Measurements from ENCODE around the gene LSAMP.
"Not testable (repeated sequence)": the region's sequence is repeated elsewhere in the genome, so short reads cannot be mapped to it uniquely, and the experiment has no call there.

The LSAMP gene

GRCh38 chr3:115885621-115886020 is 559.7 kb downstream of the LSAMP start:
- DNase-seq (ENCODE audit: low spot score): no peak

GRCh38 chr3:115877615-115877899 is 567.7 kb downstream of the LSAMP start:
- no peak for DNase-seq (ENCODE audit: low spot score)

GRCh38 chr3:115876876-115877614 is 568.2 kb downstream of the LSAMP start:
- DNase-seq (ENCODE audit: low spot score): no peak

- DNase-seq (ENCODE audit: low spot score): no peak
Measured at GRCh38 chr3:115875460-115875859, 569.8 kb downstream of the LSAMP start.

- no peak for DNase-seq (ENCODE audit: low spot score)
Measured at GRCh38 chr3:115871735-115872134, 573.6 kb downstream of the LSAMP start.

- DNase-seq (ENCODE audit: low spot score): no peak
Measured at GRCh38 chr3:115864911-115865310, 580.4 kb downstream of the LSAMP start.

GRCh38 chr3:115862849-115863248 is 582.4 kb downstream of the LSAMP start:
- no peak for DNase-seq (ENCODE audit: low spot score)

- no peak for DNase-seq (ENCODE audit: low spot score)
Measured at GRCh38 chr3:115862099-115862498, 583.2 kb downstream of the LSAMP start.

- DNase-seq (ENCODE audit: low spot score): peak; percentile 8
Measured at GRCh38 chr3:115861166-115861733, 584.0 kb downstream of the LSAMP start.

- no peak for DNase-seq (ENCODE audit: low spot score)
Measured at GRCh38 chr3:115860766-115861165, 584.5 kb downstream of the LSAMP start.

- DNase-seq (ENCODE audit: low spot score): peak; percentile 5
Measured at GRCh38 chr3:115859002-115859807, 586.1 kb downstream of the LSAMP start.

GRCh38 chr3:115857518-115858136 is 587.7 kb downstream of the LSAMP start:
- DNase-seq (ENCODE audit: low spot score): no peak

GRCh38 chr3:115855911-115856310 is 589.4 kb downstream of the LSAMP start:
- no peak for DNase-seq (ENCODE audit: low spot score)

- no peak for DNase-seq (ENCODE audit: low spot score)
Measured at GRCh38 chr3:115853104-115853503, 592.2 kb downstream of the LSAMP start.

- no peak for DNase-seq (ENCODE audit: low spot score)
Measured at GRCh38 chr3:115852278-115852677, 593.0 kb downstream of the LSAMP start.

- no peak for DNase-seq (ENCODE audit: low spot score)
Measured at GRCh38 chr3:115851571-115851970, 593.7 kb downstream of the LSAMP start.

- DNase-seq (ENCODE audit: low spot score): no peak
Measured at GRCh38 chr3:115848641-115849040, 596.6 kb downstream of the LSAMP start.

GRCh38 chr3:115845986-115846385 is 599.3 kb downstream of the LSAMP start:
- DNase-seq (ENCODE audit: low spot score): no peak

GRCh38 chr3:115844729-115845128 is 600.6 kb downstream of the LSAMP start:
- not testable (repeated sequence) for DNase-seq (ENCODE audit: low spot score)

GRCh38 chr3:115843206-115843605 is 602.1 kb downstream of the LSAMP start:
- DNase-seq (ENCODE audit: low spot score): peak; percentile 15

GRCh38 chr3:115839246-115839645 is 606.0 kb downstream of the LSAMP start:
- no peak for DNase-seq (ENCODE audit: low spot score)

GRCh38 chr3:115838786-115839185 is 606.5 kb downstream of the LSAMP start:
- DNase-seq (ENCODE audit: low spot score): no peak

GRCh38 chr3:115836944-115837343 is 608.3 kb downstream of the LSAMP start:
- DNase-seq (ENCODE audit: low spot score): peak; percentile 21
